Activated CD4-positive, alpha-beta T cell treated with anti-CD3 and anti-CD28 coated beads, Interleukin-2, amount 10 ng/mL, durations not matched to agents 7 days and 5 days (primary cell): ENCODE data around the gene LNPEP. TPM values are rescaled to one million over a fixed set of nuclear protein-coding genes. Genes with fewer than 3 reads are reported as not detected.

Experiments
- CTCF ChIA-PET: fragments of 350-600 bp; sonication (Branson Sonifier 250); formaldehyde crosslinking; loops from one replicate; lab custom pipeline; 2021; ENCODE audit warnings: antibody characterized with exemption; lab: Charles Lee
- POLR2A ChIA-PET: fragments of 350-600 bp; sonication (Branson Sonifier 250); formaldehyde crosslinking; loops from one replicate; lab custom pipeline; 2021; ENCODE audit warnings: antibody characterized with exemption; lab: Charles Lee
- DNase-seq: peaks from one replicate; pipeline ENCODE4 v3.0.0-alpha.2; 2020
- H3K27ac Mint-ChIP-seq: one replicate; pipeline ENCODE4 v1.8.0; 2021; ENCODE audit warnings: mild to moderate bottlenecking, moderate library complexity, mixed read lengths
- H3K27me3 Mint-ChIP-seq: one replicate; pipeline ENCODE4 v1.8.0; 2021; ENCODE audit warnings: mixed read lengths
- H3K36me3 Mint-ChIP-seq: one replicate; pipeline ENCODE4 v1.8.0; 2021; ENCODE audit warnings: low read depth, mixed read lengths
- H3K4me1 Mint-ChIP-seq: one replicate; pipeline ENCODE4 v1.8.0; 2021; ENCODE audit warnings: mixed read lengths
- H3K4me3 Mint-ChIP-seq: one replicate; pipeline ENCODE4 v1.8.0; 2021; ENCODE audit warnings: mild to moderate bottlenecking, moderate library complexity, mixed read lengths
- H3K9me3 Mint-ChIP-seq: one replicate; pipeline ENCODE4 v1.8.0; 2021; ENCODE audit warnings: mixed read lengths
- total RNA-seq, 2 experiments: library from RNA; stranded (reverse); gene quantifications; one replicate each; pipeline ENCODE4 v1.2.3, GENCODE V29; 2021

The LNPEP gene
- total RNA-seq, 2 experiments from 2014 or later, result 91.4 to 97.2 TPM

- CTCF ChIA-PET, result interaction anchor here (0.8 to 1.4 kb wide), 6 partner anchors 8 to 258 kb away, joined by 3 read pairs; no protein-coding TSS in a partner anchor
- POLR2A ChIA-PET, result interaction anchor here (0.6 to 0.7 kb wide), 2 partner anchors 109 to 140 kb away, joined by 5 to 6 read pairs; no protein-coding TSS in a partner anchor
- H3K27ac Mint-ChIP-seq, result no peak overlapping the region
- H3K4me1 Mint-ChIP-seq, result peaks cover 17% of the 10 kb centered on the region
- H3K4me3 Mint-ChIP-seq, result no peak overlapping the region
- no peaks in the 10 kb centered on the region for H3K27me3 Mint-ChIP-seq
- no peak for DNase-seq
- H3K9me3 Mint-ChIP-seq, result no peaks in the 10 kb centered on the region
- H3K36me3 Mint-ChIP-seq, result peaks cover 63% of the 10 kb centered on the region
Measured at GRCh38 chr5:96909435-96909834, 26.4 kb upstream of the LNPEP start.

GRCh38 chr5:96911139-96911538, 24.7 kb upstream of the LNPEP start:
- CTCF ChIA-PET, result interaction anchor here (0.7 kb wide), 1 partner anchor 29 kb away, joined by 3 read pairs; no protein-coding TSS in a partner anchor
- peaks cover 14% of the 10 kb centered on the region for H3K4me1 Mint-ChIP-seq
- H3K27me3 Mint-ChIP-seq, result no peaks in the 10 kb centered on the region
- no peak overlapping the region for H3K27ac Mint-ChIP-seq
- POLR2A ChIA-PET, result no interaction called here
- H3K36me3 Mint-ChIP-seq, result peaks cover 60% of the 10 kb centered on the region
- no peaks in the 10 kb centered on the region for H3K9me3 Mint-ChIP-seq
- DNase-seq, result no peak
- no peak overlapping the region for H3K4me3 Mint-ChIP-seq

GRCh38 chr5:96913233-96913632, 22.6 kb upstream of the LNPEP start:
- ChIA-PET CTCF (interaction anchor here (0.8 to 1.2 kb wide), 2 partner anchors 10 to 31 kb away, joined by 3 to 4 read pairs; no protein-coding TSS in a partner anchor), POLR2A (no interaction called here)
- Mint-ChIP-seq H3K9me3 (no peaks in the 10 kb centered on the region), H3K36me3 (peaks cover 67% of the 10 kb centered on the region), H3K4me3 (no peak overlapping the region), H3K27me3 (no peaks in the 10 kb centered on the region), H3K4me1 (peaks cover 17% of the 10 kb centered on the region), H3K27ac (no peak overlapping the region)
- DNase-seq, result no peak

- POLR2A ChIA-PET, result no interaction called here
- H3K27me3 Mint-ChIP-seq, result no peaks in the 10 kb centered on the region
- no peaks in the 10 kb centered on the region for H3K9me3 Mint-ChIP-seq
- no peak overlapping the region for H3K4me3 Mint-ChIP-seq
- H3K36me3 Mint-ChIP-seq, result peaks cover 64% of the 10 kb centered on the region
- CTCF ChIA-PET, result no interaction called here
- H3K27ac Mint-ChIP-seq, result no peak overlapping the region
- no peak for DNase-seq
- peaks cover 43% of the 10 kb centered on the region for H3K4me1 Mint-ChIP-seq
Measured at GRCh38 chr5:96919754-96920197, 16.1 kb upstream of the LNPEP start.

- no peak for DNase-seq
- Mint-ChIP-seq H3K4me3 (no peak overlapping the region), H3K27me3 (no peaks in the 10 kb centered on the region), H3K9me3 (no peaks in the 10 kb centered on the region), H3K4me1 (peaks cover 47% of the 10 kb centered on the region), H3K27ac (peak overlapping the region; percentile 71), H3K36me3 (peaks cover 66% of the 10 kb centered on the region)
- ChIA-PET POLR2A (no interaction called here), CTCF (no interaction called here)
Measured at GRCh38 chr5:96920744-96921355, 15.0 kb upstream of the LNPEP start.

GRCh38 chr5:96922499-96923244, 13.2 kb upstream of the LNPEP start:
- CTCF ChIA-PET, result interaction anchor here (0.7 to 1.9 kb wide), 2 partner anchors 11 to 62 kb away, joined by 4 to 8 read pairs; no protein-coding TSS in a partner anchor
- Mint-ChIP-seq H3K4me3 (peak overlapping the region; percentile 13), H3K4me1 (peaks cover 50% of the 10 kb centered on the region)

GRCh38 chr5:96924016-96924443, 11.8 kb upstream of the LNPEP start:
- Mint-ChIP-seq H3K27me3 (no peaks in the 10 kb centered on the region), H3K36me3 (peaks cover 56% of the 10 kb centered on the region), H3K4me1 (peaks cover 44% of the 10 kb centered on the region), H3K27ac (peak overlapping the region; percentile 82), H3K9me3 (peaks cover 3% of the 10 kb centered on the region), H3K4me3 (no peak overlapping the region)
- ChIA-PET CTCF (interaction anchor here (0.7 to 2.0 kb wide), 7 partner anchors 10 to 108 kb away, joined by 3 to 8 read pairs (median 5); no protein-coding TSS in a partner anchor), POLR2A (interaction anchor here (0.7 kb wide), 1 partner anchor 49 kb away, joined by 4 read pairs; no protein-coding TSS in a partner anchor)
- peak; percentile 25 for DNase-seq

More at GRCh38 chr5:96922499-96923244, 13.2 kb upstream of the LNPEP start:
- H3K9me3 Mint-ChIP-seq, result no peaks in the 10 kb centered on the region
- H3K27me3 Mint-ChIP-seq, result no peaks in the 10 kb centered on the region
- DNase-seq, result no peak
- peaks cover 57% of the 10 kb centered on the region for H3K36me3 Mint-ChIP-seq
- POLR2A ChIA-PET, result no interaction called here
- H3K27ac Mint-ChIP-seq, result no peak overlapping the region

GRCh38 chr5:96926276-96926675, 9.6 kb upstream of the LNPEP start:
- ChIA-PET CTCF (interaction anchor here (0.6 to 1.3 kb wide), 3 partner anchors 41 to 60 kb away, joined by 3 to 6 read pairs (median 3); no protein-coding TSS in a partner anchor), POLR2A (no interaction called here)
- Mint-ChIP-seq H3K36me3 (peaks cover 58% of the 10 kb centered on the region), H3K27me3 (no peaks in the 10 kb centered on the region), H3K9me3 (peaks cover 3% of the 10 kb centered on the region), H3K27ac (no peak overlapping the region), H3K4me1 (peaks cover 45% of the 10 kb centered on the region), H3K4me3 (no peak overlapping the region)
- no peak for DNase-seq

GRCh38 chr5:96927008-96927407, 8.9 kb upstream of the LNPEP start:
- peaks cover 3% of the 10 kb centered on the region for H3K9me3 Mint-ChIP-seq
- peaks cover 61% of the 10 kb centered on the region for H3K36me3 Mint-ChIP-seq
- peaks cover 49% of the 10 kb centered on the region for H3K4me1 Mint-ChIP-seq
- H3K27ac Mint-ChIP-seq, result no peak overlapping the region
- no peaks in the 10 kb centered on the region for H3K27me3 Mint-ChIP-seq
- CTCF ChIA-PET, result interaction anchor here (0.7 to 1.3 kb wide), 3 partner anchors 48 to 74 kb away, joined by 3 to 6 read pairs (median 3); no protein-coding TSS in a partner anchor
- DNase-seq, result no peak
- no peak overlapping the region for H3K4me3 Mint-ChIP-seq
- POLR2A ChIA-PET, result no interaction called here

GRCh38 chr5:96928931-96929708, 6.8 kb upstream of the LNPEP start:
- ChIA-PET CTCF (no interaction called here), POLR2A (no interaction called here)
- Mint-ChIP-seq H3K4me3 (no peak overlapping the region), H3K36me3 (peaks cover 55% of the 10 kb centered on the region), H3K9me3 (peaks cover 3% of the 10 kb centered on the region), H3K4me1 (peaks cover 53% of the 10 kb centered on the region), H3K27ac (no peak overlapping the region), H3K27me3 (no peaks in the 10 kb centered on the region)
- DNase-seq, result no peak

- CTCF ChIA-PET, result interaction anchor here (0.6 to 1.0 kb wide), 2 partner anchors 84 to 225 kb away, joined by 3 to 4 read pairs; no protein-coding TSS in a partner anchor
- no peak overlapping the region for H3K4me3 Mint-ChIP-seq
- DNase-seq, result no peak
- peaks cover 47% of the 10 kb centered on the region for H3K36me3 Mint-ChIP-seq
- H3K4me1 Mint-ChIP-seq, result peaks cover 51% of the 10 kb centered on the region
- peaks cover 3% of the 10 kb centered on the region for H3K9me3 Mint-ChIP-seq
- POLR2A ChIA-PET, result no interaction called here
- no peaks in the 10 kb centered on the region for H3K27me3 Mint-ChIP-seq
- no peak overlapping the region for H3K27ac Mint-ChIP-seq
Measured at GRCh38 chr5:96930058-96930457, 5.8 kb upstream of the LNPEP start.

- H3K4me1 Mint-ChIP-seq, result peaks cover 47% of the 10 kb centered on the region
- POLR2A ChIA-PET, result no interaction called here
Measured at GRCh38 chr5:96930589-96930988, 5.3 kb upstream of the LNPEP start.

More at GRCh38 chr5:96930589-96930988, 5.3 kb upstream of the LNPEP start:
- Mint-ChIP-seq H3K36me3 (peaks cover 45% of the 10 kb centered on the region), H3K9me3 (peaks cover 3% of the 10 kb centered on the region), H3K27me3 (no peaks in the 10 kb centered on the region), H3K27ac (peak overlapping the region; percentile 9), H3K4me3 (no peak overlapping the region)
- CTCF ChIA-PET, result interaction anchor here (0.6 to 1.0 kb wide), 2 partner anchors 84 to 224 kb away, joined by 3 to 4 read pairs; no protein-coding TSS in a partner anchor
- no peak for DNase-seq
